Lower leg skin (tissue), 3 donors: ENCODE measurements around the gene MMS22L.

Experiments
- POLR2A ChIP-seq, 2 donors: fragments of 450-650 bp; IDR thresholded peaks; one replicate each; pipeline ENCODE4 v1.6.1; 2016 to 2017; ENCODE audit warnings: antibody characterized with exemption in 2 of 2, mild to moderate bottlenecking in 1 of 2, moderate library complexity in 1 of 2
- TF ChIP-seq, protein P1 (sequence below), 3 donors: fragments of 450-650 bp; IDR thresholded peaks; one replicate each; pipeline ENCODE4 v1.5.1; 2016; ENCODE audit warnings: antibody characterized with exemption in 3 of 3, mild to moderate bottlenecking in 3 of 3, moderate library complexity in 2 of 3

DNA sequence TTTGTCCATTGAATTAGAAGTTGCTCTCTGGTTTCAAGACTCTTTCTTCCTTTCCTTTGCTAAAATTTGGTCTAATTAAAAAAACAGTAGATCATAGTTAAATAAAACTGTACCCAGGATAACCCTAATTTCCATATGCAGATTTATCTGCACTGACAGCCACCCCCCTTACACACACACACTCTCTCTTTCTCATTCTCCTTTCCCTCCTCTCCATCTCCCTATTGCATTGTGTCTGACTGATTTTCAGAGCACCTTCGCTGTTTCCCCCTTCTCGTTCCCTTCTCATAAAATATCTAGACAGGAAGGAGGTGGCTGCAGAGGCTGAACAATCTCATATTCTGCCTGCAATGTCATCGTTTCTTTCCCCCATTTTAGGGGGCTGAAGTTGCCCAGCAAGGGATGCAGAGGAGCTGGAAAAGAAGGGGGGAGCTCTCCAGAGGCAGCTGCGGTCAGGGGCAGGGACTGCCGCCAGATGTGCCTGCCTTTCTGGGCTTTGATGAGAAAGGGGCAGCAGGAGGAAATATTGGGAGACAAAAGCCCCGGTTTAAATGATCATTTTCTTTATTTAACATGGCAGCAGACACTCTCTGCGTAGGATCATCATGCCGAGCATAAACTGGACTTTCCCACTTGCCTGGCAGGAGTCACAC is 22.5 kb upstream of the MMS22L start:
- TF ChIP-seq, protein P1, sequence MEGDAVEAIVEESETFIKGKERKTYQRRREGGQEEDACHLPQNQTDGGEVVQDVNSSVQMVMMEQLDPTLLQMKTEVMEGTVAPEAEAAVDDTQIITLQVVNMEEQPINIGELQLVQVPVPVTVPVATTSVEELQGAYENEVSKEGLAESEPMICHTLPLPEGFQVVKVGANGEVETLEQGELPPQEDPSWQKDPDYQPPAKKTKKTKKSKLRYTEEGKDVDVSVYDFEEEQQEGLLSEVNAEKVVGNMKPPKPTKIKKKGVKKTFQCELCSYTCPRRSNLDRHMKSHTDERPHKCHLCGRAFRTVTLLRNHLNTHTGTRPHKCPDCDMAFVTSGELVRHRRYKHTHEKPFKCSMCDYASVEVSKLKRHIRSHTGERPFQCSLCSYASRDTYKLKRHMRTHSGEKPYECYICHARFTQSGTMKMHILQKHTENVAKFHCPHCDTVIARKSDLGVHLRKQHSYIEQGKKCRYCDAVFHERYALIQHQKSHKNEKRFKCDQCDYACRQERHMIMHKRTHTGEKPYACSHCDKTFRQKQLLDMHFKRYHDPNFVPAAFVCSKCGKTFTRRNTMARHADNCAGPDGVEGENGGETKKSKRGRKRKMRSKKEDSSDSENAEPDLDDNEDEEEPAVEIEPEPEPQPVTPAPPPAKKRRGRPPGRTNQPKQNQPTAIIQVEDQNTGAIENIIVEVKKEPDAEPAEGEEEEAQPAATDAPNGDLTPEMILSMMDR (IDR thresholded peaks at IDR 0.05): no peak
- no peak for TF ChIP-seq POLR2A (IDR thresholded peaks at IDR 0.05)
